Nephron (organoid): Measurements from ENCODE around the gene TNS1.

Experiments
- H3K27ac Mint-ChIP-seq, 3 experiments: 2 replicates each; pipeline ENCODE4 v1.8.0; 2020; ENCODE audit warnings: mixed read lengths in 3 of 3, mild to moderate bottlenecking in 2 of 3, moderate library complexity in 1 of 3
- H3K27me3 Mint-ChIP-seq: 2 replicates; pipeline ENCODE4 v1.8.0; 2021; ENCODE audit warnings: low read depth, mild to moderate bottlenecking, moderate library complexity, mixed read lengths
- H3K36me3 Mint-ChIP-seq: 2 replicates; pipeline ENCODE4 v1.8.0; 2020; ENCODE audit warnings: low read depth, mixed read lengths
- H3K4me1 Mint-ChIP-seq: 2 replicates; pipeline ENCODE4 v1.8.0; 2020; ENCODE audit warnings: mixed read lengths
- H3K4me3 Mint-ChIP-seq, 3 experiments: 2 replicates each; pipeline ENCODE4 v1.8.0; 2020; ENCODE audit warnings: mild to moderate bottlenecking in 3 of 3, mixed read lengths in 3 of 3, moderate library complexity in 2 of 3
- H3K9me3 Mint-ChIP-seq: 2 replicates; pipeline ENCODE4 v1.8.0; 2020; ENCODE audit warnings: mixed read lengths
- CTCF ChIP-seq, 3 experiments: fragments of 200-600 bp; sonication (generic); IDR thresholded peaks; one replicate each; pipeline ENCODE4 v1.5.0; 2021; ENCODE audit warnings: antibody characterized with exemption in 3 of 3; ENCODE audit not compliant: unreplicated experiment in 3 of 3

Gene TNS1

GRCh38 chr2:217826520-217826919, 176.3 kb downstream of the TNS1 start:
- Mint-ChIP-seq H3K4me3 (peak overlapping the region in 1 of 3 experiments; percentile 24), H3K36me3 (peaks cover 18% of the 10 kb centered on the region), H3K4me1 (peaks cover 39% of the 10 kb centered on the region), H3K27ac (peak overlapping the region in 2 of 3 experiments; percentile 17 to 33), H3K27me3 (no peaks in the 10 kb centered on the region), H3K9me3 (no peaks in the 10 kb centered on the region)
- no peak for TF ChIP-seq CTCF (IDR thresholded peaks at IDR 0.05; ENCODE audit: unreplicated experiment in 3 of 3)

DNA sequence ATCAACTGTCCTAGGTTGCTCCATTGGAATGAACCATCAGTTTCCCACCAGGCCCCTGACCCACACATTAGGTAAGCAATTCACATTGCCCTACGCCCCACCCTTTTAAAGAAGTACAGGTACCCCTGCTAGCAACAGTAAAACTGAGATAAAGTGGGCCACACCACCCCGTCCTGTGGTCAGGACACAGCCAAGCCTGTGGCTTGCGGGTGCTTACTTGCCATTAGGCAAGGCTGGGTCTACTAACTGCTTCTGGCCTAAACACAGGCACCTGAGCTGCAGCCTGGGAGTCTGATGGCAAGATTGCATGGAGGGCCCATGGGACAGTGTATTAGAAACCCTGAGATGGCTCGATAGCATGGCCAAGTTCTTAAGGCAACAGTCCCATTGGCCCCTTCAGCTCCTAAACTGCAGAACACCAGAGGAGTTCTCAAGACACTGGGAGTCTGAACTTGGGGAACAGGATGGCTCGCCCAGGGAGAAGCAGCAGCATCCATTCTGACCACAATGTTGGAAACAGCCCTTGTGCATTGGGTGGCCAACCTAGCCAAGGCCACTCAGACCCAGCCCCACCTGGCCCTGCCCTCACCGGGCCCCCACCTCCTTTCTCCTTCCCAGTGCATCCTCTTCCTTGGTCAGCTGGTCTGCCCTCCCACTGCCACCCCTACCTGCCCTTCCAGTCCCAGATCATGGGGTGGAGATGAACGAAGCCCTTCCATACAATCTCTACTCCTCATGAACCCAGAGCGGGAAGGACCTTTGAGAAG, 177.1 kb downstream of the TNS1 start:
- Mint-ChIP-seq H3K9me3 (no peaks in the 10 kb centered on the region), H3K4me1 (peaks cover 43% of the 10 kb centered on the region), H3K27me3 (no peaks in the 10 kb centered on the region), H3K4me3 (no peak overlapping the region), H3K36me3 (peaks cover 16% of the 10 kb centered on the region), H3K27ac (peak overlapping the region in 1 of 3 experiments; percentile 33)
- TF ChIP-seq CTCF (IDR thresholded peaks at IDR 0.05; ENCODE audit: unreplicated experiment in 3 of 3), result no peak

GRCh38 chr2:217824223-217824622, 178.6 kb downstream of the TNS1 start:
- no peaks in the 10 kb centered on the region for H3K27me3 Mint-ChIP-seq
- no peak overlapping the region for H3K4me3 Mint-ChIP-seq
- H3K4me1 Mint-ChIP-seq, result peaks cover 51% of the 10 kb centered on the region
- no peak for TF ChIP-seq CTCF (IDR thresholded peaks at IDR 0.05; ENCODE audit: unreplicated experiment in 3 of 3)
- no peak overlapping the region for H3K27ac Mint-ChIP-seq
- H3K36me3 Mint-ChIP-seq, result peaks cover 21% of the 10 kb centered on the region
- no peaks in the 10 kb centered on the region for H3K9me3 Mint-ChIP-seq

- H3K4me1 Mint-ChIP-seq, result peaks cover 53% of the 10 kb centered on the region
These were observed 179.2 kb downstream of the TNS1 start for GRCh38 chr2:217823626-217824025.

DNA sequence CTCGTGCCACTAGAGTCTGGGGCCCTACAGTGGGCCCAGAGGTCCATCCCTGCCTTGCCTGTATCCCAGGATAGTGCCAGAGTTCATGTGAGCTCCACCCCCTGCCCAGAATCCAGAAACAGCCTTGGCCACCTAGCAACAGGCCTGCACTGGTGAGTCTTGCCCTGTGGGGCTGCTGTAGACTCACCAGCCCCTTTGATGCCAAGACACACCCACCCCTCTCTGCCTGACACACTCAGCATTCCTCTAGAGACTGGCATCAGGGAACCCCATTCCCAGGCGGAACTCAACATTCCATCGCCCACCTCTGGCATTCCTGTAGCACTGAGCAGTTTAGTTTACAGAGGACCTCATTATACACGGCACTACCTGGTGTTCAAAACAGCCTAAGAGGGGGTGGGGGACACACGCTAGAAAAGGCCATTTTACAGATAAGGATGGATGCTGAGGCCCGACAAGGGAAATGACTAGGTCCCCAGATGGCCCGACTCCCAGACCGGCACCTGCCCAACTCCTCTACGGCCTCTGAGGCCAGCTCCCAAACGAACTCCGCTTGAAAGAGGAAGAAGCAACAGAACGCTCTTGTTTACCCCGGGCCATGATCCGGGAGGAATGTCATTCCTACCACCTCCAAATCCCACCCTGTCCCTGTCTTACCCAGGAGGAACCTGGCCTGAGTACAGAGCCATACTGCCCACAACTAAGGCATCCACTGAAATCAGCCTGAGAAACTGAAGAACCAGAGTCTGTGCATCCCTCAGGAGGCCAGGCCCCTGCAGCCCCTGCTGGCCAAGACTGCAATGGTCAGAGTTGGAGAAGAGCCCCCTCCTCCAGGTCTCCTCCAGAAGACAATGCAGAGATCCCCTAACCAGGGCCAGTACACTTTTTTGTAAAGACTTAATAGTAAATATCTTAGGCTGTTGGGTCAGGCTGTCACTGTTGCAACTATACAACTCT, 180.2 kb downstream of the TNS1 start:
- Mint-ChIP-seq H3K27me3 (no peaks in the 10 kb centered on the region), H3K9me3 (no peaks in the 10 kb centered on the region), H3K4me3 (no peak overlapping the region), H3K36me3 (peaks cover 26% of the 10 kb centered on the region), H3K27ac (no peak overlapping the region), H3K4me1 (peaks cover 46% of the 10 kb centered on the region)
- no peak for TF ChIP-seq CTCF (IDR thresholded peaks at IDR 0.05; ENCODE audit: unreplicated experiment in 3 of 3)

More at GRCh38 chr2:217823626-217824025, 179.2 kb downstream of the TNS1 start:
- Mint-ChIP-seq H3K27me3 (no peaks in the 10 kb centered on the region), H3K27ac (no peak overlapping the region), H3K9me3 (no peaks in the 10 kb centered on the region), H3K4me3 (no peak overlapping the region), H3K36me3 (peaks cover 24% of the 10 kb centered on the region)
- no peak for TF ChIP-seq CTCF (IDR thresholded peaks at IDR 0.05; ENCODE audit: unreplicated experiment in 3 of 3)
